GM18508 (cell line): Measurements from ENCODE around the gene MZT2A.
"Not testable (repeated sequence)": the region's sequence is repeated elsewhere in the genome, so short reads cannot be mapped to it uniquely, and the experiment has no call there.

ENCODE experiments used
- ATAC-seq: cut with Tn5 transposase; IDR thresholded peaks from one replicate; pipeline ENCODE4 v1.9.1; 2021; ENCODE audit warnings: moderate number of reproducible peaks; ENCODE audit not compliant: insufficient read depth, unreplicated experiment

Gene MZT2A

DNA sequence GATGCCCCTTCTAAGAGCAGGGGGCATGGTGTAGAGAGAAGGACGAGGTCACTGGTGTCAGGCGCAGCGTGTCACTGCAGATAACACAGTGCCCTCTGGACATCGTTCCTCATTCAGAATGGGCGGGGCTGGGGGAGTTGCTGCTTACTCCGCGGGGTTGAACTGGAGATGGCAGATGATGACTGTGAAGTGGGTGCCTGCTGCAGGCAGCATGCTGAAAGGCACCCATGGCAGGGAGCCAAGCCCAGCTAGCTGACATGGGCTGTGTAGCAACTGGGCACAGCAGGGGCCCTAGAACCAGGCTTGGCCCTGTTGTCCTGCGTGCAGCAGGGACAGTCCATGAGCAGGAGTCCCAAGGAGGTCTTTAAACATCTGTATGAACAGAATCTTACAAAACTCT, 20.6 kb downstream of the MZT2A start:
- not testable (repeated sequence) for ATAC-seq

DNA sequence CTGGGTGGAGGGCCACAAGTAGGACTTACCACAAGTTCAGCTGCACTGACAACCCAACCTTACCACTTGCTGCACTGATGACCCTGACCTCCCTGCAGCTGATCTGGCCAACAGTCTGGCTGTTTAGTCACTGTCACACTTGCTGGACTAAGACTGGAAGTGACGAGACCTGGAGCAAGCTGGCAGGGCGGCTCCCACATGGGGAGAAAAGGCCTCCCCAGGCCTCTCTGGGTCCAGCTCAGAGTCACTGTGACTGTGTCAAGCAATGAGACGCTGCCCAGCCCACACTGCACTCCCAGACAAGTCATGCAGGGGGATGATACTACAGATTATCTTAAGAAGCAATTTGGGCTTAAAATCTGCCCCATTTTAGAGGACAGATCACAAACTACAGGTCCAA, 21.3 kb downstream of the MZT2A start:
- not testable (repeated sequence) for ATAC-seq

DNA sequence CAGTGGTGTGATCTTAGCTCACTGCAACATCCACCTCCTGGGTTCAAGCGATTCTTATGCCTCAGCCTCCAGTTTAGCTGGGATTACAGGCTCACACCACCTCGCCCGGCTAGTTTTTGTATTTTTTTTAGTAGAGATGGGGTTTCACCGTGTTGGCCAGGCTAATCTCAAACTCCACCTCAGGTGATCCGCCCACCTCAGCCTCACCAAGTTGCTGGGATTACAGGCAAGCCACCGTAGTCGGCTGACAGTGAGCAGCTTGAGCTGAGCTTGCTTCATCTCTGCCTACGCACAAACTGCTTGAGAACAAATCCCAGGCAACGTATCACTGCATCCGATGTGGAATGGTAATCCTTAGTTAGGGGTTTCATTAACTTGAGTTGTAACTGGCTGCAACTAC, 24.5 kb downstream of the MZT2A start:
- not testable (repeated sequence) for ATAC-seq

- ATAC-seq = not testable (repeated sequence)
Observed at GRCh38 chr2:131454914-131455313, 37.3 kb downstream of the MZT2A start.

DNA sequence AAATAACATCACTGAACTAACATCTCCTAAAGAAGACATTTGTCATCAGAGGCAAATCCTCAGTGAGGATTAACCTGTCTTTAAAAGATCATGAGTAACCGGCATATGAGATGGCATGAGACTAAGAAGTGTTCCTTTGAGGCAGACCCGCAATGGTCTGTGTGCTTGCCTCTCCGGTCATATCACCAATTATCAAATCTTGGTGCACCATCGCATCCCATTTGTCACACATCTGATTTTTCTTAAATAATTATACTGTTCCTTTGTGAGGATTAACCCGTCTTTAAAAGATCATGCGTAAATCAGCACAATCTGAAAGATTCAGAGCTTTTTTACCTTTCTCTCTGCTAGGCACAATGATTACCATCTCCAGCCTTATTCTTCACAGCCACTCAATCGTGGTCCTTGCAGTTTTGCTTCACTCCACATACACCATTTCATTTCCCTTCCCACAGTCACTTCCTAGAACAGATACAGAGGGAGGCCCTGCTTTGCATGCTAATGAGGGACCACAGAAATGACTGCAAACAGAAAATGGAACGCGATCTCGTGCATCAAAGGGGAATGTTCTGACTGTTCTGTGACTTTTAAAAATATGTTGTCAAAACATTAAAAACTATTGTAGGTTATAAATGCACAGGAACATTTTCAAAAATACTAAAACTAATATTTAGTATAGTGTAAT, 40.8 kb downstream of the MZT2A start:
- peak; percentile 83 for ATAC-seq

DNA sequence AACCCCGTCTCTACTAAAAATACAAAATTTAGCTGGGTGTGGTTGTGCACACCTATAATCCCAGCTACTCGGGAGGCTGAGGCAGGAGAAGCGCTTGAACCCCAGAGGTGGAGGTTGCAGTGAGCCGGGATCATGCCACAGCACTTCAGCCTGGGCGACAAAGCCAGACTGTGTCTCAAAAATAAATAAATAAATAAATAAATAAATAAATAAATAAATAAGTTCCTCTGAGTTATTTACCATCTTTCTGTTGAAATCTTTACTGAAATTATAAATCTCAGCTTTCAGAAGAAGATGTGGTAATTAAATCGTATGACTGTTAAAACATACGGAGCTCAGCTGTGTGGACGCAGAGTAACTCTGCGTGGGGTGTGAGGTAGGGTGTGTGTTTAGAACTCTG, 44.2 kb downstream of the MZT2A start:
- ATAC-seq = not testable (repeated sequence)

DNA sequence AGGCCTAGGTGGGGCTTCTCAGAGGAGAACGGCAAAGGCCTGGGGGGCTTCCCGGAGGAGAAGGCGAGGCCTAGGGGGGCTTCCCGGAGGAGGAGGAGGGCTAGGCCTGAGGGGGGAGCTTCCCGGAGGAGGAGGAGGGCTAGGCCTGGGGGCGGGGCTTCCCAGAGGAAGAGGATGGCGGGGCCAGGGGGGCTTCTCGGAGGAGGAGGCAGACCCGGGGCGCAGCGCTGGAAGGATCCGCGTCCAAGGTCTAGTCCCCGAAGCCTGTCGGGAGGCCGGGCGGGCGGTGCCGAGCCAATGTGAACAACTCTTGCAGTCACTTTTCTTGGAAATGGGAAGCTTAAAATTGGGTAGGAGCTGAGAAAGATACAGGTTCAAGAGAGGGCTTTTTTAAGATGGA, 46.3 kb downstream of the MZT2A start:
- ATAC-seq = no peak

DNA sequence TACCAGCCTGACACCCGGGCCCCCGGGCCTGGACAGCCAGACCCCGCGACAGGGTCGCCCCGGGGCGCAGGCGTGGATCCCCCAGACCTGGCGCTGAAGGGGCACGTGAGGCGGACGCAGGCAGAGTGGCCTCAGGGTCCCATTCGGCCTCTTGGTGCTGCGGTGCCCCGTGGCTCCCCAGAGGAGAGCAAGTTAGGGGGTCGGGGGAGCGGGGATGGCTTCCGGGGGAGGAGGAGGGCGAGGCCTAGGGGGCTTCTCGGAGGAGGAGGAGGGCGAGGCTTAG, 46.7 kb downstream of the MZT2A start:
- ATAC-seq = not testable (repeated sequence)

GRCh38 chr2:131444736-131445514, 47.3 kb downstream of the MZT2A start:
- ATAC-seq = not testable (repeated sequence)

GRCh38 chr2:131440742-131441468, 51.3 kb downstream of the MZT2A start:
- not testable (repeated sequence) for ATAC-seq
